ENCODE results near the gene STAMBP.

STAMBP gene

DNA sequence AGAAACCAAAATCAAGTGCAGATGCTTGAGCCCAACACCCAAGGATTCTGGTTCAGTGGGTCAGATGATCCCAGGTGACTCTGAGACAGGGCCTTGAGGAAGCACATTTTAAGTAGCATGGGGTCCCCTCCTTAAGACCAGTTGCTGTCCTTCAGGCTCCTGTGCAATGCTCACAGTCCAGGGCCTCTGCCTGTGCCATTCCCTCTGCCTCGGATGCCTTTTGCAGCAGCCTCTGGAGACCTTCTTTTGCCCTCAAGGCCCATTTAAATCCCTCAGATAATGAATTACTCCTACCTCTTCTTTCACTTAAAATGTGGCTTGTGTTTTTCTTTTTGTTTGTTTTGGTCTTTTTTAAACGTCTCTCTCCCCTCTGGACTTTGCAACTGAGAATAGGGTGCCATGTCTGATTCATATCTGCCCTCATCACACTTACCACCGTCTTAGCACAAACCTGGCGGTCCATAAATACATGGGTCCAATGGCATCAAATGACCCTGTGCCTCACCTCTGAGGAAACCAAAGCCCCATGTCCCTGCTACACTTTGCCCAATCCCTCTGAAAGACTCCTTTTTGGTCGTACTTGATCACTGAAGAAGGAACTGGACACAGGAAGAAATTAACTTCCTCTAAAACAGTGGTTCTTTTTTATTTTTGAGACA is 78.2 kb downstream of the STAMBP start:
- no peak for DNase-seq (ENCODE audit: low spot score)

DNA sequence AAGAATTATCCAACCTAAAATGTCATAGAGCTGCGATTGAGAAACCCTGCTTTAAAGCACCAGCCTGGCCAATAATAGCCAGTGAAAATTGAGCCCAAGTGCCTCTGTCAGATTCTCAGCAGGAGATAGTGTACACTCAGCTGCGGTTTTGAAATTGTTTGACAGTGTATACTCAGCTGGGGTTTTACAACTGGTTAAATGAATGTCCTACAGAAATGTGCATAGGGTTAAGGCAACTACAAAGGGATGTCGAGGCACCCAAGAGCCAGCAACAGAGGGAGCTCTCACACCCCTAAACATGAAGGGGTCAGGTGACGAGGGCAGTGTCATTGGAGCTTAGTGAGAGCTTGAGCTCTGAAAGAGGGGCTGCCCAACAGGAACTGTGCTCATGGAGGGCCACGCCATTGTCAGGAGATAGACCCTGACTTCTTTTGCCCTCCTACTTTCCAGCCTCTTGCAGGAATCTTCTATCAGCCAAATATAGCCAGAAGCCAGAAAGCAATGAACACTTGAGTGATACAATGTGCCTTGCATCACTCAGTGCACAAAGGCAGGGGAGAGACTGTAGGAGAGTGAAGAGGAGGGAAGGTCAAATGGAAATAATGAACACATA is 79.2 kb downstream of the STAMBP start:
- no peak for DNase-seq (ENCODE audit: low spot score)

DNA sequence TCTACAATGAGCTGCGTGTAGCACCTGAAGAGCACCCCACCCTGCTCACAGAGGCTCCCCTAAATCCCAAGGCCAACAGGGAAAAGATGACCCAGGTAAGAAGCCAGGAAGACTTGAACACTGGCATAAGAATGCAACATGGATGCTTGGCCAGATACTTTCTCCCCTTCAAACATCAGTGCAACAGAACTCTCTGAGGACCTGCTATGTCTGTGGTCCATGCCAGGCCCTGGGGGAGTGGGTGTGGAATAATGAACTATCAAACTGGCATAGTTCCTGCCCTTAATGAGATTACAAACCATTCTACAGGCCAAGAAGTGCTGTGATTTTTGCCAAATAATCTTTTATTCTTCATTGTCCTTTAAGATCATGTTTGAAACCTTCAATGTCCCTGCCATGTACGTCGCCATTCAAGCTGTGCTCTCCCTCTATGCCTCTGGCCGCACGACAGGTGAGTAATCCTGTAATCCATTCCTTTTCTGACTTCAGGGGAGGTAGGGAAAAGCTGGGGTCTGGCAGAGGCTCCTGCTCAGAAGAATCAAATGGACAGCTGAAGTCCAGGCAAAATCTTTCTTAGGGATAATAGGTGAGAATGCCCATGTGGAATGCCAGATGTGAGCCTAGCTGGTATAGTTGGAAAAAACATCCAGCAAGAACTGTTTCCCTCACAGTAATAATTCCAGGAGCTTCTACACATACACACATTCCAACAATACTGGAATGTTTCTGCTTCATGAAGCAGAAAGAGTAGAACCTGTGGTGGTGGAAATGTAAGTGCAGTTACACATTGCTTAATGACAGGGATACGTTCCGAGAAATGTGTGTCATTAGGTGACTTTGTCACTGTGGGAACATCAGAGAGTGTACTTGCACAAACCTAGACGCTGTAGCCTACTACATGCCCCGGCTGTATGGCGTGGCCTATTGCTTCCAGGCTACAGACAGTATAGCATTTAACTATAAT is 80.2 kb downstream of the STAMBP start:
- DNase-seq (ENCODE audit: low spot score) = no peak

DNA sequence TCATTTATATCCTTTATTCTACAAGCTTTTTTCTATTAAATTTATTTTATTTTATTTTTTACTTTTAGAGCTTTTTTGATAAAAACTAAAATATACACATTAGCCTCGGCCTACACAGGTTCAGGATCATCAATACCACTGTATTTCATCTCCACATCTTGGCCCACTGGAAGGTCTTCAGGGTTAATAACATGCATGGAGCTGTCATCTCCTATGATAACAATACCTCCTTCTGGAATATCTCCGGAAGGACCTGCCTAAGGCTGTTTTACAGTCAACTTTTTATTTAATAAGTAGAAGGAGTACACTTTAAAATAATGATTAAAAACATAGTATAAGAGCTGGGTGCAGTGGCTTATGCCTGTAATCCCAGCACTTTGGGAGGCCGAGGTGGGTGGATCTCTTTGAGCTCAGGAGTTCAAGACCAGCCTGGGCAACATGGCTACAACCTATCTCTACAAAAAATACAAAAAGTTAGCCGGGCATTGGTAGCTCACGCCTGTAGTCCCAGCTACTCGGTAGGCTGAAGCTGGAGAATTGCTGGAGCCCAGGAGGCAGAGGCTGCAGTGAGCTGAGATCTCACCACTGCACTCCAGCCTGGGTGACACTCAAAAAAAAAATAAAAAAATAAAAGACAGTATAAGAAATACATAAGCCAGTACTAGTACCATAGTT is 82.2 kb downstream of the STAMBP start:
- DNase-seq (ENCODE audit: low spot score) = no peak

DNA sequence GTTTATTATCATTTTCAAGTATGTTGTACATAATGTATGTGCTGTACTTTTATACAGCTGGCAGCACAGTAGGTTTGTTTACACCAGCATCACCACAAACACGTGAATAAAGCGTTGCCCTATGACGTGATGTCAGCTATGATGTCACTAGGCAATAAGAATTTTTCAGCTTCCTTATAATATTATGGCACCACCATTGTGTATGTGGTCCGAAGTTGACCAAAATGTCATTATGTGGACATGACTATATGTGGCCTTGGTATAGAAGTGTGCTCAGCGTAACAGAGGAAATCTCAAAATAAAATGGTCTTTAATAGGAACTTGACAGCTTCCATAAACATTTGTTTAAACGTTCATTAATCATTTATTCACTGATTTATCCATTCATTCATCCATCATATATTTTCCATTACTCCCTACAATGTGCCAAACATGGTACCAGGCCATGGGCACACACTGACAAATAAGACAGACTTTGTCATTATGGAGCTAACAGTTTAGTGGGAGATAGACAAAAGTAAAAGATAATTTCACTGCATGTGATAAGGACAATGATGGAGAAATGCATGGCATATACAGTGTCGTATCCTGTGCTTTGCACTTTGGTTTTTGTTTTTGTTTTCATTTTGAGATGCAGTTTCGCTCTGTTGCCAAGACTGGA is 82.9 kb downstream of the STAMBP start:
- no peak for DNase-seq (ENCODE audit: low spot score)

DNA sequence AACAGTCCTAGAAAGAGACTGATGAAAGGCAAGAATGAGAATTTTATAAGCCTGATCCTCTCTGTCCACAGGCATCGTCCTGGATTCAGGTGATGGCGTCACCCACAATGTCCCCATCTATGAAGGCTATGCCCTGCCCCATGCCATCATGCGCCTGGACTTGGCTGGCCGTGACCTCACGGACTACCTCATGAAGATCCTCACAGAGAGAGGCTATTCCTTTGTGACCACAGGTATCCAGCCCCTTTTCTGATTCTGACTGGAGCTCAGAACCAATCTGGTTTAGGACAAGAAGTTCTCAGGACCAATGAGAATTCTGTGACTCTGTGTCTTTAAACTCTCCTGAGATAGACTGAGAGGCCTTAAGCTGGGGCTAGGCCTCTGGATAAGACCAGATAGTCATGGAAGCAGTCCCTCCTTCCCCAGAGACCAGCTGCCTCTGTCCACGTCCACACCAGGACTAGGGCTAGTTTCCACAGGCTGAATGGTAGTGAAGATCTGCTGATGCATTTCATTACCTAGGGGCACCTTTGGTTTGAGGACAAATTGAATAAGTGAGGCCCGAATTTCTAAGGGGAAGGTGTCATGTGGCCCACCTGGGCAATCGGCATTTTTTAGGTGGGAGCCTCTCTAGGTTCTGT is 84.8 kb downstream of the STAMBP start:
- DNase-seq (ENCODE audit: low spot score) = no peak

DNA sequence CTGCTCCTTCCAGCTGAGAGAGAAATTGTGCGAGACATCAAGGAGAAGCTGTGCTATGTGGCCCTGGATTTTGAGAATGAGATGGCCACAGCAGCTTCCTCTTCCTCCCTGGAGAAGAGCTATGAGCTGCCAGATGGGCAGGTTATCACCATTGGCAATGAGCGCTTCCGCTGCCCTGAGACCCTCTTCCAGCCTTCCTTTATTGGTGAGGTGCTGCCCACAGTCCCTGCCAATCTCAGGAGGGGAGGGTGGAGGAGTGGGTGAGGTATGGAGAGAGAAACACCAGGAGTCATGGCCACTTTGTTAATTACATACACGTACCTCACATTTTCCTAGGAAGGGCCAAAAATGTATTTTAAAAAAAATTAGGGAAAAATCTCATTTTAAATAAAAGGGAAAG is 85.9 kb downstream of the STAMBP start:
- DNase-seq (ENCODE audit: low spot score) = no peak

DNA sequence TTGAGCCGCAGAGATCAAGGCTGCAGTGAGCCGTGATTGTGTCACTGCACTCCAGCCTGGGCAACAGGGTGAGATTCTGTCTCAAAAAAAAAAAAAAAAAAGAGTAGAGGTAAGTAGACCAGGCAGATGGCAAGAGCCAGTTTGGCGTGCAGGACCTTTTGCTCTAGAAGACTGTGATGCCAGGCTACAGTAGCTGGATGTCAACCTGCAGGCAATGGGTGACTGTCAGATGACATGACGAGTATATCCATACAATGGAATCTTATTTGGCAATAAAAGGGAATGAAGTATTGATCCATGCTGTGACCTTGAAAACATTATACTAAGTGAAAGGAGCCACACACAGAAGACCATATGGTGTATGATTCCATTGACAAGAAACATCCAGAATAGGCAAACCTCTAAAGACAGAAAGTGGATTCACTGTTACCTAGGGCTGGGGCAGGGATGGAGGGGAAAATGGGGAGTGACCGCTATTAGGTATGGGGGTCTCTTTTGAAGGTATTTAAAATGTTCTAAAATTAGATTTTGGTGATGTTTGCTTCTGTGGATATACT is 86.8 kb downstream of the STAMBP start:
- no peak for DNase-seq (ENCODE audit: low spot score)

DNA sequence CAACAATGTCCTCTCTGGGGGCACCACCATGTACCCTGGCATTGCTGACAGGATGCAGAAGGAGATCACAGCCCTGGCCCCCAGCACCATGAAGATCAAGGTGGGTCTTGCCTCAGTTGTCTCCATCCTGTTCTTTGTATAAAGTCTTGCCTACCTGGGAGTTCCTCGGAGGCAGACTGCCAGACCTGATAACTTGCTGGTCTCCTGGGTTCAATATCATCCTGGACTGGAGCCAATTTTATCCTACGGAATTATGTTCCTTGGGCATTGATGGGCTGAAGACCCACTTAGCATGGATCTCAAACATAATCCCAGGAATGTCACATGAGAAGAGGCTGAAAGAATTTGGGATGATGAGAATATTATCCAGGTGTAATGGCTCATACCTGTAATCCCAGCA is 87.9 kb downstream of the STAMBP start:
- no peak for DNase-seq (ENCODE audit: low spot score)

DNA sequence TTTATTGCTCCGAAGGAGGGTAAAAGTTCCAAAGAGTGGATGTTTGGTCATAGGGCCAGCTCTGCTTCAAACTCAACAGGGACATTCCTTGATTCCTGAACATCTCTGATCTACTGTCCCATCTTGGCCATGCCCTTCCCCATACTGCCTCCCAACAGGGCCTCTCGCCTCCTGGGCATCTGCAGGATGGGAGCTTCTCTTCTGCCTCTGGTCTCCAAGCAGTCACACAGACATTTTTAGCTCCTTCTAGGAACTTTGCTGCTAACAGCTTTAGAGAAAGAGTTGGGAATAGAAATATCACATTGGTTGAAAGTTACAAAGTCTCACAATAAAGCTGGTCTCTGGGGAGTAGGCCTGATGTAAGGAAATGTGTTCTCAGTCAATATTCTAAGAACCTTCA is 88.5 kb downstream of the STAMBP start:
- no peak for DNase-seq (ENCODE audit: low spot score)

DNA sequence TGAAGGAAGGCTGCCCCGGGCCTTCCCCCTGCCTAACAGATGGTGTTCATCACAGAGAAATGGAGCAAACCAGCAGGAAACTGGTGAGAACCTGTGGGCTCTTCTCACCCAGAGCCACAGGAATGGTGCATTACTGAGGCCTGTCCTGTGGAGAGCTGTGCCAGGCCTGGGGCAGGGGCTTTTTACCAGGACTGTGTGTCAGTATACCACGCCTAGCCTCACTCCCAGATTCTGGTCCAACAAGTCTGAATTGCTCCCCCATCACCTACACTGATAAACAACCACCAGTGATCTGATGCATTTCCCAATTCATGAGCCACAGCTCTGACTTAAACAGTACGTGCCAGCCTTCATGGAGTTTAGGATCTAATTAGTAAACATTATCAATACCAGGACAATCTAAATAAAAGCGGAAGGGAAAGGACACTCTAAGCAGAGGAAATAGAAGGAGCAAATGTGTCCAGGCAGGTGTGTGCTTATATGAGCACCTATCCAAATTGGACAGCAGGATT is 89.0 kb downstream of the STAMBP start:
- no peak for DNase-seq (ENCODE audit: low spot score)

DNA sequence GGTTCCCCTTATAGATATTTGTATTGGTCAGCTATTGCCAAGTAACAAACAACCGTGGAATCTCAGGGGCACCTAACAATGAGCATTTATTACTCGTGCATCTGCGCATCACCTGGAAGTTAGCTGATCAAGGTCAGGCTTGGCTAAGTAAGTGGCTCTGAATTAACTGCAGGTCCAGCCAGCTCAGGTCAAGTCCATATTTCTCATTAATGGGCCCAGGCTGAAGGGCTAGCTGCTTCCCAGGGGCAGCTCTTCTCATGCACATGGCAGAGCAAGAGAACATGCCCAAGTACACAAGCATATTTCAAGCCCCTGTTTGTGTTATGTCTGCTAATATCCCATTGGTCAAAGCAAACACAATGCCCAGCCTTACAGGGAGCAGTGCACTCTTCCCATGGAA is 90.1 kb downstream of the STAMBP start:
- DNase-seq (ENCODE audit: low spot score) = no peak

DNA sequence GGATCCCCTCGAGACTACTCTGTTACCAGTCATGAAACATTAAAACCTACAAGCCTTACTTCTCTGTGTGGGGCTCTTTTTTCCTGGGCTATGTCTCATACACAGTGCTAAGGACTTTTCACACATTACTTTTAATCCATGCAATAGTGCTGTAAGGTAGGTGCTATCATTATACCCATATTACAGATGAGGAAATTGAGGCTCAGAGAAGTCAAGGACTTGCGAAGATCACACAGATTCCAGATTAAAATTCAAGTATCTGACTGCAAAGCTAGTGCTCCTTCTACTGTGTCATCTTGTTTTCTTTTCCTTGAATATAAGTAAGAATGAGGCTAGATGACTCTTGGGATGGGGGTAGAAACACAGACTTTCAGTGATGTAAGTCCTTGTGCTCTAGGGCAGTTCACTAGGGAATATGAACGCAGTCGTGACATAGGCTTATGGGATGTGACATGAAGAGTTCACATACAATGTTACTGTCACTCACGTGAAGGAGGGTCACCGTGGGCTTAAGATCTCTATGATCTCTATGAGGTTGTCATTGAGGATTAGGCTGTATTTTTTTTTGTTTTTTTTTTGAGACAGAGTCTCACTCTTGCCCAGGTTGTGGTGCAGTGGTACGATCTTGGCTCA is 91.0 kb downstream of the STAMBP start:
- DNase-seq (ENCODE audit: low spot score) = no peak

DNA sequence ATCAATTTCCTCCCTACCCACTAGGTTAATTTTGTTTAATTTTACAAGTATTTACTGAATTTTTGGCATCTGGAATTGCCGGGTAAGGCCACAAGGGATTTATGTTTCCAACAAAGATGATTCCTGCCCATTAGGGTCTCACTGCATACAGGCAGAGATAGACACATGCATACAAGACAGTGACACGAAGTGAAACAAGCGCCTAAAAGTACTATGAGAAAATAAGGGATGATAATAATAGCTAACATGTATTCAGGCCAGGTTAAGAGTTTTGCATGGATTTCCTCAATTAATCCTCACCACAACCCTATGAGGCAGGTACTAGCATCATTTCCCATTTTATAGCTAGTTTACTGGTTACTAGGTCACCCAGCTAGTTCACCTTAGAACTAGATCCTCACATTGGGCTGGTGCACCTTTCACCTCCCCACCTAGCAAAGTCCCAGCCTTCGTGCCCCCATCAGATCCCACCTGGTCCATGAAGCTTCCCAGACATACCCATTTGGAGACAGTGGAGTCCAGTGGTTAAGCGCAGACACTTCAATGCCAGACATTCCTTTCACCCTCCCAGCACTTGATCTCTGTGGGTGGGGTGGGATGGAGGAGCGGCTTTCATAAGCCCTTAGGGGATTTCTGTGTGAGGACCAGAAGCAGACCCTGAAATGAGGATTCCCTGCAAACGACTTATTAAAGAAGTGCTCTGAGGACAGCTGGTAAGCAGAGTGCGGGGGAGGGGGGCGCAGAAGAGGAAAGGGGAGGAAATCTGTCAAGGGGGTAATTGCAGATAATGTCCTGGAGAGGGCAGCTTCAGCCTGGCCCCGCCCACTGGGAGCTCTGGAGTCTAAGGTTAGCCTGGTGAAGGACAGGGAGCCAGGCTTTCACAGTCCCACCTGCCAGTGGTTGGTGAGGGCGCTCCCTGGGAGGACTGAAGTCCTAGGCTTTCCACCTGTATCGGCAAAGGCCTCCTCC is 92.1 kb downstream of the STAMBP start:
- DNase-seq (ENCODE audit: low spot score) = no peak

DNA sequence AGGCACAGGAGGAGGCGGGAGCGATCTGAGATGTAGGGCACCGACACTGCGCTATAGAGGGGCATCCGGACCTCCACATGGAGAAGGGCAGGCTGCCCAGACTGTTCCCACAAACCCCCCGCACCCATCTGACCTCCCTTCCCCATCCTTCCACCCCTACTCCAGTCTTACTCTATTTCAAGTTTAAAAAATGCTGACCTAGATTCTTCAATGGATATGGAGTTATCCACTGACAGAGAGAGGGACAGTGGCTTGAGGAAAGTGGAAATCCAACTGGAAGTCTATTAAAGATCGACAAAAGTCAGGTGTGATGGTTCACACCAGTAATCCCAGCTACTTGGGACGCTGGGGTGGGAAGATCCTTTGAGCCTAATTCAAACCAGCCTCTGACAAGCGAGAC is 92.8 kb downstream of the STAMBP start:
- no peak for DNase-seq (ENCODE audit: low spot score)

DNA sequence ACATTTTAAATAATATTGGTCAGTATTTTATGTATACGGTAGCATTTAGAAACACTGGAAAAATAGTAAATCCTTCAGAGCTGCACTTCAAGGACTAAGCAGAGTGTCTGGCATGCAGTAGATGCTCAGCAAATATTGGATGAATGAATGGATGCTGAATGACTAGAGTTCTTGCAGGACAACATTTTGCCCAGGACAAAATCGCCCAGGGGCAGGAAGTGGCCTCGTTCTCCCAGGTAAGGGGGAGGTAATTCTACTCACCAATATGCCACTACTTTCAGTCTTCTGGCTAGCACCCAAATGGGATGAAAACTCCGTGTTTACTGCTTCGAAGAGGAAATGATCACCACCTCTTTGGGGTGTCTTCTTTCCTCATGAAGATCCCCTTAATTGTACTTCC is 93.9 kb downstream of the STAMBP start:
- DNase-seq (ENCODE audit: low spot score) = no peak

Data from COLO829 (cell line).